NCI-H146 treated with DMSO at 0.1 percent for 48 hours (cell line): Measurements from ENCODE around the gene BEX1.
"Not testable (repeated sequence)": the region's sequence is repeated elsewhere in the genome, so short reads cannot be mapped to it uniquely, and the experiment has no call there.

Experiments
- DNase-seq: peaks from one replicate; lab custom pipeline; 2025; ENCODE audit not compliant: unreplicated experiment; lab: John Stamatoyannopoulos, UW

The BEX1 gene

DNA sequence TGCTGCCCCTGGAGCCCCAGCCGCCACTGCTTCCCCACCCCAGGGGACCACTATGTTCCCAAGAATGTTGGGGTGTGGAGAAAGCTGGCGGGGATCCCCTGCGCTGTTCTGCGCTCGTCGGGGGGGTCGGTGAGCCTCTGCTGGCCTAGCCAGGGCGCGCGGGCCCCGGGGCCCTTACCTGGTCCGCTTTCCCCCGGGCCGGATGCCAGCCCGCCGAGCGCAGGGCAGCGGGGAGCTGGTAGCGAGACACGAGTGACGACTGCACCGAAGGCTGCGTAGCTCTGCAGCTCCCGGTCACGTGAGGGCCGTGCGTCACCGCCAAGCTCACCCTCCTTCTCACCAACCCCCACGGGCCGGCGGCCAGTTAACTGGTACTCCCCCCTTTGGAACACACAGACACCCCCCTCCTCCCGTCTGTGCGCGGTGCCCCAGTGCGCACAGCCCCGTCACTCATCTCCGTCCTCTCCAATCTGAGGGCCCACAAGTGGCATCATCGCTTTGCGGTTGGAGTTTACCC is at the start of gene BEX1:
Gene BEX1, minus strand, starts transcription at position 254 of the 517 bp plus-strand sequence. CDS start 897 bp downstream, outside the sequence.
- DNase-seq, result peak; percentile 68

DNA sequence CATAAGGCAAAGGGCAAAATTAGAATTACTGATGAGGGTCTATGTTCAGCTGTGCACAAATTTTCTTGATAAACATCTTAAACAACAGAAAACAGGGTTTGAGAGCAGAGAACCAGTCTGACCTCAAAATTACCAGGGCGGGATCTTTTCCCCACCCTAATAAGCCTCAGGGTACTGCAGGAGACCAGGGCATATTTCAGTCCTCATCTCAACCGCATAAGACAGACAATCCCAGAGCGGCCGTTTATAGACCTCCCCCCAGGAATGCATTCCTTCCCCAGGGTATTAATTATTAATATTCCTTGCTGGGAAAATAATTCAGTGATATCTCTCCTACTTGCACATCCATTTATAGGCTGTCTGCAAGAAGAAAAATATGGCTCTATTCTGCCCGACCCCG is 45.5 kb upstream of the BEX1 start:
- DNase-seq, result not testable (repeated sequence)

DNA sequence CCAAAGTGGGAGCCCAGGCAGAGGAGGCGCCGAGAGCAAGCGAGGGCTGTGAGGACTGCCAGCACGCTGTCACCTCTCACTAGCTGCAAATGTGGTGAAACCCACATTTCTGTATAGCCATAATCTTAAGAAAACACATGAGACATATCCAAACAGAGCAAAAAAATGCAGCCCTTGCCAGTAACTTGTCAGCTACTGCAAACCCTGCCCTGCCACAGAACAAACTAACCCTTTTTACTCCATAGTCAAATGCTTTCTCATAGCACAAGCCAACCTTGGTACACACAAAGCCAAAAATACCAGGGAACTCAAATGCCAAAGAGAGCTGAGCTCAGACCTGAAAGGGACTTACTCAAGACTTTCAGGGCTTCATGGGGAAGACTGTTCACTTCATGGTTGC is 43.9 kb upstream of the BEX1 start:
- DNase-seq, result no peak

DNA sequence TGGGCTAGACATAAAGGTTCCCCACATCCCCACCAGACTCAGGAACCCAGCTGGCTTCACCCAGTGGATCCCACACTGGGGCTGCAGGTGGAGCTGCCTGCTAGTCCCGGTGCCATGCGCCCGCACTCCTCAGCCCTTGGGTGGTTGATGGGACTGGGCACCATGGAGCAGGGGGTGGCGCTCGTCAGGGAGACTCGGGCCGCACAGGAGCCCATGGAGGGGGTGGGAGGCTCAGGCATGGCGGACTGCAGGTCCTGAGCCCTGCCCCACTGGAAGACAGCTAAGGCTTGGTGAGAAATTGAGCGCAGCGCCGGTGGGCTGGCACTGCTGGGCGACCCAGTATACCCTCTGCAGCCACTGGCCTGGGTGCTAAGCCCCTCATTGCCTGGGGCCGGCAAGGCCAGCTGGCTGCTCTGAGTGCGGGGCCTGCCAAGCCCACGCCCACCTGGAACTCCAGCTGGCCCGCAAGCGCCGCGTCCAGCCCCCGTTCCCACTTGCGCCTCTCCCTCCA is 43.3 kb upstream of the BEX1 start:
- DNase-seq, result not testable (repeated sequence)

DNA sequence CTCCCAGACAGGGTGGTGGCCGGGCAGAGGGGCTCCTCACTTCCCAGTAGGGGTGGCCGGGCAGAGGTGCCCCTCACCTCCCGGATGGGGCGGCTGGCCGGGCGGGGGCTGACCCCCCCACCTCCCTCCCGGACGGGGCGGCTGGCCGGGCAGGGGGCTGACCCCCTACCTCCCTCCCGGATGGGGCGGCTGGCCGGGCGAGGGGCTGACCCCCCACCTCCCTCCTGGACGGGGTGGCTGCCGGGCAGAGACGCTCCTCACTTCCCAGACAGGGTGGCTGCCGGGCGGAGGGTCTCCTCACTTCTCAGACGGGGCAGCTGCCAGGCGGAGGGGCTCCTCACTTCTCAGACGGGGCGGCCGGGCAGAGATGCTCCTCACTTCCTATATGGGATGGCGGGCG is 40.4 kb upstream of the BEX1 start:
- not testable (repeated sequence) for DNase-seq

DNA sequence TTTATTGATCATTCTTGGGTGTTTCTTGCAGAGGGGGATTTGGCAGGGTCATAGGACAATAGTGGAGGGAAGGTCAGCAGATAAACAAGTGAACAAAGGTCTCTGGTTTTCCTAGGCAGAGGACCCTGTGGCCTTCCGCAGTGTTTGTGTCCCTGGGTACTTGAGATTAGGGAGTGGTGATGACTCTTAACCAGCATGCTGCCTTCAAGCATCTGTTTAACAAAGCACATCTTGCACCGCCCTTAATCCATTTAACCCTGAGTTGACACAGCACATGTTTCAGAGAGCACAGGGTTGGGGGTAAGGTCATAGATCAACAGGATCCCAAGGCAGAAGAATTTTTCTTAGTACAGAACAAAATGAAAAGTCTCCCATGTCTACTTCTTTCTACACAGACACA is 39.9 kb upstream of the BEX1 start:
- DNase-seq, result not testable (repeated sequence)

DNA sequence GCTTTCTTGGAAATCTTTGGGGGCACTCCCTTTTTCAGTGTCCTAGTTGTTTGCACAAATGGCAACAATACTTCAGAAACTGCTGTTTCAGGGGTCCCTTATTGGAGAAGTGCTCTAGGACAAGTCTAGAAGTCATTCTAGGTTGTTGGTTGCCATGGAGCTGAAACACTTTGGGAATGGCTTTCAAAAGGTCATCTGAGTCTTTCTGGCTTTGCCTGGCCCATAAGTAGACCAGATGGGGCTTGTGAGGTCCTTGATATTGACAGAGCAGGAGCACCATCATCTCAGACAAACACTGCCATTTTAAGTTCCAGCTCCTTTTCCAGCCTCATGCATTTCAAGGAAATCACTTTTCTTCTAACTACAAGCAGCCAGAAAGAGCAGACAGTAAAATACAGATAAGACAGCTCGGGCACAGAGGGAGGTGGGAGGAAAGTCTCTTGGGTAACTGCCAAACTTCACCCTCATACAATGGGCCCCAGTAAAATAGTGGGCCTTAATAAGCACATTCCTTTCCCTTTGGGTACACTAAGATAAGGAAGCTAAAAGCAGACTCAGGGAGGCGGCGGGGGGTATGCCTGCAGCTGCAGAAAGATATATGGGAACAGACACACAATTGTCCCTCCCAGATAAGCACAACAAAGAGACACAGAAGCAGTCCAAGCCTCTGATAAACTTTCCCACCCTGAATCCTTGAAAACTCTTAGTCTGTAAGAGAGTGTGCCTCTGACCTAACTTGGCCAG is 37.5 kb upstream of the BEX1 start:
- DNase-seq, result no peak

DNA sequence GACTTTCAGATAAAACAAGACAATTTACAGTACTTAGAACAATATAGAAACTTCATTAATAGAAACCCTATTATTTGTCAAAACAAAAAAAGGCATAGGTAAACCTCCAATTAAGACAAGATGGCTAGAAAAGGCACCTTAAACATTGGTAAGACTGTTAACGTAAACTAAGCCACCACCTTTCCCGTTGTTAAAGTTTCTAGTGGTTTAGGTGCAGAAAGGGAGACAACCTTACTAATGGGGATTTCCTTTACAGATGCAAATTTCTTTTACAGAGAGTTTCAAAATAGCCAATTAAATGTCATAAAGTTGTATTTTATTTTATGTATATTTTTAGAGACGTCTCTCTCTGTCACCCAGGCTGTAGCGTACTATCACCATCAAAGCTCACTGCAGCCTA is 36.5 kb upstream of the BEX1 start:
- DNase-seq, result no peak

DNA sequence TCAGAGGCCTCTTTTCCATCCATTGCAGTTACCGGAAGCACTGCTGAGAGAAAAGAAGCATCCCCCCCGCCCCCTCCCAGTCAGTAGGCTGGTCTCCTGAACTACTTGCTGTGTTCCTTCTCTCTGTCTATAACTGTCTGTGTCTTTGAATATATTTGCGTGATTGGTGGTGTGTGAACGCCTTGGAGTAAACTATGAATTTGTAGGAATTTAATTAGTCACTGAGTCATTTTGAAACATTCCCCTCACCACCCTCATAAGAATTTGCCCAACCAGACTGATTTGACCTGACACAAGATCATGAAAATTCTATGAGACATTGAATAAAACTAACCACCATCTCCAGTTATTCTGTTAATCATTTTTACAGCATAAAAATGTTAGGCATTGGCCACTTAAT is 35.7 kb upstream of the BEX1 start:
- DNase-seq, result no peak

DNA sequence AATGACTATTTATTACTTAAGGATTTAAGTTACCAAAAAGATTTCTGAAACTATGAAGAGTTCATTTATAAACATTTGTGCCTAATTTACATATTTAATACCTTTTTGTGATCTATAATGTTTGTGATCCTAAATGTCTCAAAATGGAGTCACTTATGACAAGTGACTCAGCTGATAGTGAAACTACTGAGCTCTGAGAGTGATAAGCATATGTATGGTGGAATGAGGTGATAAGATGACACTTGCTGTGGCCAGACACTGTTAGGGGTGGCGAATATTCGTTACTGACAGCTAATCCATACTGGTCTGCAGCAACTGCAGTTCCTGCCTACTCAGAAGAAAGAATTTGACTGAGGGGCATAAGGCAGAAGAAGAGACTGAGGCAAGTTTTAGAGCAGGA is 34.5 kb upstream of the BEX1 start:
- no peak for DNase-seq

DNA sequence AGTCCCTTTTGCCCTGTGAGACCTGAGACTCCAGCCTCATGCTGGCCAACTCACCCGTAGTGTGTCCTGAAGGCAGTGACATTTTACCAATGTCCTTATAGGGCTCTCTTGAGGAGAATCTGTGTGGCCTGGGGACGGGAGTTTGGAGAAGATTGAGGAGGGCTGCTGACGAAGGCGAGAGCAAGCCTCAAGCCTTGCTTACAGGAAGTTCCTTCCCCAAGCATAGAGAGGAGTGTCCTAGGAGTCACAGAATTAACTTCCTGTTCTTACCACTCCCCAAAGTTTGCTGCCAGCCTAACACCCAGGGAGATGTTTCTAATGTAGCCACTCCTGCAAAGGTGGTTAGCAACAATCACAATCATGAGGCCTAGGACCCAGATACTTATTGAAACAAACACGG is 29.0 kb upstream of the BEX1 start, which contains the start of gene NXF3:
Gene NXF3, minus strand, starts transcription at position 202 of the 400 bp plus-strand sequence. Its CDS starts 120 bp downstream, at position 82.
- no peak for DNase-seq

DNA sequence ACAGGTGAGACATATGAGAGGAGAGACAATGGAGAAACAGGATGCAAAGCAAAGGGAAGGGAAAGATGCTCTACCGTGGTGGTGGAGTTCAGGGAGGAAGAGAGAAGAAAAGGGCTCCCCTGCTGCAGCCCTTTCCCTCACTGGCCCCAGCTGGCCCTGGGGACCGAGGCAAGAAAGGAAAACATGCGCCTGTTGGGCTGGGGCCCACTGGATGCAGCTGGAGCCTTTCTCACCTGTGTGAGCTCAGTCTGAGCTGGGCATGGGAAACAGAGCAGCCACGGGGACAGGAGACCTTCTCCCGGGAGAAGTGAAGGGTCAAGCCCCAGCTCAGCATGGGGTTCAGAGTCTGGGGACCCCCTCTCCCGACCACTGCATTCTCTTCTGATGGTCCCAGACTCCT is 17.1 kb upstream of the BEX1 start:
- DNase-seq, result no peak

DNA sequence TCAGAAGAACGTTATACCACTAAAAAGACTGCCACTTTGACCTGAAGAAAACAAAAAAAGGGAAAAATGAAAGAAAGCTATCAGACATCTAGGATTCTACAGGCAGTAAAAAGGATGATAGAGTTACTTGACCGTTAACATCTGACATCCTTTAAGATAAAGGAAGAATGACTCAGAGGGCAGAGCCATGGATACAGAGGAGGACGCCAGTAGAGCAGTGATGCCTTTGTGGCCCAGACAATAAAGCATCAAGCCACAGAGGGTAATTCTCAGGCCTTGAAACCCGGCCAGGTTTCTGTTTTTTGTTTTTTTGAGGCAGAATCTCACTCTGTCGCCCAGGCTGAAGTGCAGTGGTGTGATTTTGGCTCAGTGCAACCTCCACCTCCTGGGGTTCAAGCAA is 9.5 kb upstream of the BEX1 start:
- DNase-seq, result no peak

DNA sequence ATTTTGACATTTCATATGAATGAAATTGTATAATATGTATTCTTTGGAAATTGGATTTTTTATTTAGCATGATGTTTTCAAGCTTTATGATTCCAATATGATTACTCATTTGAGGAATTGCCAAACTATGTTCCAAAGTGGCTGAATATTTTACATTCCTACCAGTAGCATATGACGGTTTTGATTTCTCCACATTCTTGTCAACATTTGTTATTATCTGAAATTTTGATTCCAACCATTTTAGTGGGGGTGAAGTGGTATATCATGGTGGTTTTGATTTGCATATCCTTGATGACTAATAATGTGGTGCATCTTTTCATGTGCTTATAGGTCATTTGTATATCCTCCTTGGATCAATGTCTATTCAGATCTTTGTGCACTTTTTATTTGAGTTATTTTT is 2.6 kb upstream of the BEX1 start:
- no peak for DNase-seq

DNA sequence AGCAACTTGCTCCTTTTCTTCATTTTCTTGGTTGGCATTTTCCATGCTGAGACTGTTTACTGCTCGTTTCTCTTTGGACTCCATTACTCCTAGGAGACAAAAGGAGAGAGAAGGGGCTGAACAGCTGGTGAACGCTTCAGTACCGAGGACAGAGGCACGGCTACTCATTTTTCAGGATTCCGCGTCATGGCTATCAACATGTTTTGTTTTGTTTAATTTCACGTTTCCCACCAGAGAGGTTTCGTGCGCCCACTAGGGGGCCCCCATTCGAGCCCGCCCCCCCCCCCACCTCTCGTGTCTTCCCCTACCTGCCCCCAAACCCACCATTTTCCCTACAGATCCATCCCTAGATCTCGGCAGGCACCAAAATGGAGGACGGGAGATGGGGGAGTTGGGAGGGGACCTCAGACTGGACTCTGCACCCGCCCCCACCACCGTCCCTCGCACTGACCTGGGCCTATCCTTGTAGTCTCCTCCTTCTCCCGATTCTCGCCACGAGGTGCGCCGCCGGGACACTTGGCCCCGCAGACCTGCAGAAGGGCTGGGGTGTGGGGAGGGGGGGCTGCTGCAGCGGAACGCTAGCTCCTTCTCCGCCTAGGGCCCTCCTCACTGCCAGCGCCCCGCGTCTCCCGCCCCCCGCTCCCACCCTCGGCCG is 653 bp downstream of the BEX1 start:
- DNase-seq, result peak; percentile 39

DNA sequence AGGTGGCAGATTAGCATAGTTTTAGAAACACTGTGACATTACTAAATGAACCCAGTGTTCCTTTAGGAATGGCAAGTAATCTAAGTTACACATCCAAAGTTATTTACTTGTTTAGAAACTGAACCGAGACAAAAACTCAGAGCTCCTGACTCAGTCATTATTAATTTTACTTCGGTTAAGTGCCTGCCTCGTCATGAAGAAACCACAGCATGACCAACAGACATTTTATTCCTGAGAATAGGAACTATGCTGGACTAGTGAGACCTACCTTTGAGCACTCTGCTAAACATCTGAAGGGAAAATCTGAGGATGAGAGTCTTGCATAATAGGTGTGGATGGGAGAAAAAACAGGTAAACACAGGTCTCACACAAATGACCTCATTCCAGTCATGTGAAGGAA is 2.5 kb downstream of the BEX1 start:
- DNase-seq, result no peak

DNA sequence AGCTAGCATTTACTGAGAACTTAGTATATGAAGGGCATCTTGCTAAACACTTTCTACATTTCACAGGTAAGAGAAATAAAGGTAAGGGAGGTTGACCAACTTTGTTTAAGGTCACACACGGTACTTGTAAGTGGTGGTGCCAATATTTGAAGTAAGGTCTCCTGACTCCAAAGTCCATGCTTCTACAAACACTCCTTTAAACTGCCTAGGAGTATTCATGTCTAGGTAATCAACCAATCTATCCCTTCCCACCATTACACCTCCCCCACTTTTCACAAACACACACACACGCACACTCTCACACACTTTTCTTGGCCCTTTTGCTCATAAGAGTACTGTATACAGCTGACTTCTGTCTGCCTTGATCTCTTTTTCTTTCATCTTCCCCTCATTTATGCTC is 7.1 kb downstream of the BEX1 start:
- DNase-seq, result no peak

DNA sequence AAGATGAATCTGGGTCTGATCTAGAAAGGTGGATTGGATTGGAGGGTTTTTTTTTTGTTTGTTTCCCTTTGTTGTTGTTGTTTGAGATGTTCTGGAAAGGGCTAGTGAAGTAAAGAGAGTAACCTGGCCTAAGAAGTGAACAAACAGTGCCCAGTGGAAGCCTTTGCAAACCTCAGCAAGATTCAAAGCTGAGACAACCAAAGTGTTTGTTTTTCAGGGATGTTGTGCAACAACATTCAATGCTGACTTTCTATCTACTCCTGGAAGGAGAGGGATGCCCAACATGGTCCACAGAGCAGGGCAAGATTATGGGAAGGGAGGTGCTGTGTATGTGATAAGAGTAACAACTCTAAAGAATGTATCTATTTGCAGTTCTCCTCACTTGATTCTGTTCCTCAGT is 11.3 kb downstream of the BEX1 start:
- DNase-seq, result no peak

DNA sequence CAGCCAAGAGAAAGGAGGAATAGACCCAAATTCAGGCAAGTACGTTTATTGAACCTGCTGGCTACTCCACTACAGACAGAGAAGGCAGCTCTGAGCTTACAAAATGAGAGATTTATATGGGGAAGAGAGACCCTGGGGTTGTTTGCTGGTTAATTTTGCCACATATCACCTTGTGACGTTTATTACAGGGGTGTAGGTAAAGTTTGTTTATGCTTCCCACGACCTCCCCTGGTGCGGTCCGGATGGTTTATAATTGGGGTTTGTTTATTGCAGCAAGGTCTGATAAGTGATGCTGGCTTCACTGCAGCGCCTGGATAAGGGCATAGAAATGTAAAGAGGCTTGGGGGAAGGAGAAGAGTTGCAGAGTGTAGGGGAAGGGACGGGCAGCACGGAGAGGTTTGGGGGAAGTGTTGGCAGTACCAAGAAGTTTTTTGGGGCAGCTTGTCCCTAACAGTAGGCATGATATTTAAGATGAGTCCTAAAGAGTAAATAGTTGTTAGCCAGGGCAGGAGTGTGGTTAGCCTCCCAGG is 12.6 kb downstream of the BEX1 start:
- DNase-seq, result no peak

DNA sequence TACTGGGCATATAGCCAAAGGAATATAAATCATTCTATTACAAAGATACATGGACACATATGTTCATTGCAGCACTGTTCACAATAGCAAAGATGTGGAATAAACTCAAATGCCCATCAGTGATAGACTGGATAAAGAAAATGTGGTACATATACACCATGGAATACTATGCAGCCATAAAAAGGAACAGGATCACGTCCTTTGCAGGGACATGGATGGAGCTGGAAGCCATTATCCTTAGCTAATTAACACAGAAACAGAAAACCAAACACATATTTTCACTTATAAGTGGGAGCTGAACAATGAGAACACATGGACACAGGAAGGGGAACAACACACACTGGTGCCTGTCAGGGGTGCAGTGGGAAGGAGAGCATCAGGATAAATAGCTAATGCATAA is 30.6 kb downstream of the BEX1 start:
- DNase-seq, result not testable (repeated sequence)

DNA sequence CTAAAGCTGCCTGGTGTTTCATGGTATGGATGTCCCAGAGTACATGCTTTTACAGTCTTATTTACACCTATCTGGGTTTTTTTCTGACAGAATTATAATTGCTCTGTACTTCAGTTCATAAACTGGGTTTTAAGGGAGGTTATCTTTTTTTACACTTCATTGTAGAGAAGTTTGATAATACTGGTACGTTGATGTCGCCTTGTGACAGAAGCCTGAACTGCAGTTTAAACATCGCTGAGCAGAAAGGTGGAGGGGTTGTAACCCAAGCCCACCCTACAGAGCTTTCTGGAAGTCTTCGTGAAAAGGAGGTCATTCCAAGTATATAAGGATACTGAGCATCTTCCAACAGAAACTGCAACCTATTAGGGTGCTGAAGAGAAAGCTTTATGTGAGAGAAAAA is 46.4 kb downstream of the BEX1 start:
- no peak for DNase-seq

DNA sequence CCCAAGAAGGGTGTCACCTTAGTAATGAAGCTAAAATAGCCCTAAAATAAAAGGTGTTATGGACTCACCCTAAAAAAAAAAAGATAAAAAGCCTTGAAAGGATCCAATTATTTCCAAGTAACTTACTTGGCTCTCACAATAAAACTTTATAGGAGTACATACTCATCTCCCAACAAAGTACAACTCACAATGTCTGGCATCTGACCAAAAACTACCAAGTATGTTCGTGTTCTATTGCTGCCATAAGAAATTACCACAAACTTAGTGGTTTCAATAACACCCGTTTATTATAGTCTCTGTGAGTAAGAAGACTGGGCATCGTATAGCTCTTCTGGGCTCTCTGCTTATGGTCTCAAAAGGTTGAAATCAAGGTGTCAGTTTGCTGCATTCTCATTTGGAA is 51.0 kb downstream of the BEX1 start:
- no peak for DNase-seq
